ENCODE measurements around the gene ZNF3.
A peak's percentile ranks its signal among the peaks of the same experiment; 100 is the strongest.

The ZNF3 gene

GRCh38 chr7:100066953-100067352, 14.6 kb downstream of the ZNF3 start:
- in situ Hi-C loops (cut with HindIII; ENCODE audit: low pct_ligation_motif_present, low pct_unique_long_range_greater_than_20kb, low sequenced_read_pairs) = no loop called here
- DNase-seq = no peak

GRCh38 chr7:100065452-100066186, 15.9 kb downstream of the ZNF3 start:
- no peak for DNase-seq
- in situ Hi-C loops (cut with HindIII; ENCODE audit: low pct_ligation_motif_present, low pct_unique_long_range_greater_than_20kb, low sequenced_read_pairs) = no loop called here

GRCh38 chr7:100064162-100064561, 17.4 kb downstream of the ZNF3 start:
- DNase-seq = no peak
- in situ Hi-C loops (cut with HindIII; ENCODE audit: low pct_ligation_motif_present, low pct_unique_long_range_greater_than_20kb, low sequenced_read_pairs) = no loop called here

- in situ Hi-C loops (cut with HindIII; ENCODE audit: low pct_ligation_motif_present, low pct_unique_long_range_greater_than_20kb, low sequenced_read_pairs) = no loop called here
- no peak for DNase-seq
Observed at GRCh38 chr7:100063376-100063775, 18.1 kb downstream of the ZNF3 start.

GRCh38 chr7:100061518-100062193, 19.9 kb downstream of the ZNF3 start:
- no peak for DNase-seq
- in situ Hi-C loops (cut with HindIII; ENCODE audit: low pct_ligation_motif_present, low pct_unique_long_range_greater_than_20kb, low sequenced_read_pairs) = no loop called here

- in situ Hi-C loops (cut with HindIII; ENCODE audit: low pct_ligation_motif_present, low pct_unique_long_range_greater_than_20kb, low sequenced_read_pairs) = no loop called here
- no peak for DNase-seq
Observed at GRCh38 chr7:100059251-100059739, 22.2 kb downstream of the ZNF3 start.

GRCh38 chr7:100057006-100057405, 24.5 kb downstream of the ZNF3 start:
- no peak for DNase-seq
- in situ Hi-C loops (cut with HindIII; ENCODE audit: low pct_ligation_motif_present, low pct_unique_long_range_greater_than_20kb, low sequenced_read_pairs) = no loop called here

- in situ Hi-C loops (cut with HindIII; ENCODE audit: low pct_ligation_motif_present, low pct_unique_long_range_greater_than_20kb, low sequenced_read_pairs) = no loop called here
- DNase-seq = peak; percentile 74
Observed at GRCh38 chr7:100053215-100053614, 28.3 kb downstream of the ZNF3 start.

GRCh38 chr7:100051611-100052010, 29.9 kb downstream of the ZNF3 start:
- in situ Hi-C loops (cut with HindIII; ENCODE audit: low pct_ligation_motif_present, low pct_unique_long_range_greater_than_20kb, low sequenced_read_pairs) = no loop called here
- no peak for DNase-seq

- in situ Hi-C loops (cut with HindIII; ENCODE audit: low pct_ligation_motif_present, low pct_unique_long_range_greater_than_20kb, low sequenced_read_pairs) = no loop called here
- peak; percentile 90 for DNase-seq
Observed at GRCh38 chr7:100049441-100050291, 31.9 kb downstream of the ZNF3 start, which contains the start of gene ZSCAN21. Gene ZSCAN21 (plus strand): TSS chr7:100049774. CDS start chr7:100057007, 7,233 bp downstream.

- no peak for DNase-seq
- in situ Hi-C loops (cut with HindIII; ENCODE audit: low pct_ligation_motif_present, low pct_unique_long_range_greater_than_20kb, low sequenced_read_pairs) = no loop called here
Observed at GRCh38 chr7:100048680-100049079, 32.8 kb downstream of the ZNF3 start.

GRCh38 chr7:100044718-100045117, 36.8 kb downstream of the ZNF3 start:
- DNase-seq = no peak

GRCh38 chr7:100040575-100040974, 40.9 kb downstream of the ZNF3 start:
- in situ Hi-C loops (cut with HindIII; ENCODE audit: low pct_ligation_motif_present, low pct_unique_long_range_greater_than_20kb, low sequenced_read_pairs) = no loop called here
- DNase-seq = no peak

More at GRCh38 chr7:100044718-100045117, 36.8 kb downstream of the ZNF3 start:
- in situ Hi-C loops (cut with HindIII; ENCODE audit: low pct_ligation_motif_present, low pct_unique_long_range_greater_than_20kb, low sequenced_read_pairs) = no loop called here

- in situ Hi-C loops (cut with HindIII; ENCODE audit: low pct_ligation_motif_present, low pct_unique_long_range_greater_than_20kb, low sequenced_read_pairs) = no loop called here
- no peak for DNase-seq
Observed at GRCh38 chr7:100038326-100038725, 43.2 kb downstream of the ZNF3 start.

- in situ Hi-C loops (cut with HindIII; ENCODE audit: low pct_ligation_motif_present, low pct_unique_long_range_greater_than_20kb, low sequenced_read_pairs) = no loop called here
- no peak for DNase-seq
Observed at GRCh38 chr7:100035876-100036275, 45.6 kb downstream of the ZNF3 start.

- in situ Hi-C loops (cut with HindIII; ENCODE audit: low pct_ligation_motif_present, low pct_unique_long_range_greater_than_20kb, low sequenced_read_pairs) = no loop called here
- DNase-seq = no peak
Observed at GRCh38 chr7:100034871-100035510, 46.5 kb downstream of the ZNF3 start.

- in situ Hi-C loops (cut with HindIII; ENCODE audit: low pct_ligation_motif_present, low pct_unique_long_range_greater_than_20kb, low sequenced_read_pairs) = no loop called here
- DNase-seq = no peak
Observed at GRCh38 chr7:100033526-100033925, 48.0 kb downstream of the ZNF3 start.

- no peak for DNase-seq
- in situ Hi-C loops (cut with HindIII; ENCODE audit: low pct_ligation_motif_present, low pct_unique_long_range_greater_than_20kb, low sequenced_read_pairs) = no loop called here
Observed at GRCh38 chr7:100029596-100029995, 51.9 kb downstream of the ZNF3 start.

- in situ Hi-C loops (cut with HindIII; ENCODE audit: low pct_ligation_motif_present, low pct_unique_long_range_greater_than_20kb, low sequenced_read_pairs) = no loop called here
- DNase-seq = no peak
Observed at GRCh38 chr7:100027197-100027596, 54.3 kb downstream of the ZNF3 start.

Data from ACHN (cell line).